ENCODE measurements around the gene USP21. TPM values are rescaled to one million over a fixed set of nuclear protein-coding genes. Genes with fewer than 3 reads are reported as not detected.

USP21 gene
- total RNA-seq, 1 experiment from 2014 or later, result 9.1 TPM

GRCh38 chr1:161133220-161133740 lies 26.0 kb upstream of the USP21 start:
- DNase-seq (ENCODE audit: low read depth), result peak; percentile 8

GRCh38 chr1:161137881-161138280 lies 21.4 kb upstream of the USP21 start:
- DNase-seq (ENCODE audit: low read depth), result no peak

- DNase-seq (ENCODE audit: low read depth), result no peak
Measured at GRCh38 chr1:161138431-161138830, 20.9 kb upstream of the USP21 start.

- DNase-seq (ENCODE audit: low read depth), result peak; percentile 47
Measured at GRCh38 chr1:161139766-161140165, 19.5 kb upstream of the USP21 start.

- no peak for DNase-seq (ENCODE audit: low read depth)
Measured at GRCh38 chr1:161140755-161141400, 18.4 kb upstream of the USP21 start.

- no peak for DNase-seq (ENCODE audit: low read depth)
Measured at GRCh38 chr1:161145832-161146231, 13.5 kb upstream of the USP21 start.

GRCh38 chr1:161153176-161153575 lies 6.1 kb upstream of the USP21 start:
- DNase-seq (ENCODE audit: low read depth), result no peak

GRCh38 chr1:161153682-161154337 lies 5.5 kb upstream of the USP21 start, which contains the start of gene UFC1:
TSS of gene UFC1 (plus strand) at chr1:161153978. CDS start at chr1:161153998, 20 bp downstream.
- peak; percentile 88 for DNase-seq (ENCODE audit: low read depth)

GRCh38 chr1:161157867-161158266 lies 1.4 kb upstream of the USP21 start:
- DNase-seq (ENCODE audit: low read depth), result no peak

- DNase-seq (ENCODE audit: low read depth), result no peak
Measured at GRCh38 chr1:161158316-161159010, 837 bp upstream of the USP21 start.

- DNase-seq (ENCODE audit: low read depth), result no peak
Measured at GRCh38 chr1:161159913-161160243, 578 bp downstream of the USP21 start.

- no peak for DNase-seq (ENCODE audit: low read depth)
Measured at GRCh38 chr1:161160671-161161145, 1.4 kb downstream of the USP21 start.

GRCh38 chr1:161161652-161162051 lies 2.4 kb downstream of the USP21 start:
- no peak for DNase-seq (ENCODE audit: low read depth)

GRCh38 chr1:161162052-161162451 lies 2.8 kb downstream of the USP21 start:
- no peak for DNase-seq (ENCODE audit: low read depth)

GRCh38 chr1:161162806-161163205 lies 3.5 kb downstream of the USP21 start:
- DNase-seq (ENCODE audit: low read depth), result no peak

- DNase-seq (ENCODE audit: low read depth), result no peak
Measured at GRCh38 chr1:161163793-161164192, 4.5 kb downstream of the USP21 start.

- no peak for DNase-seq (ENCODE audit: low read depth)
Measured at GRCh38 chr1:161164901-161165610, 5.8 kb downstream of the USP21 start.

- peak; percentile 97 for DNase-seq (ENCODE audit: low read depth)
Measured at GRCh38 chr1:161165742-161166668, 6.7 kb downstream of the USP21 start, which contains the start of gene PPOX. TSS of gene PPOX (plus strand) at chr1:161166426. CDS start at chr1:161166848, 422 bp downstream.

- no peak for DNase-seq (ENCODE audit: low read depth)
Measured at GRCh38 chr1:161166669-161167548, 7.6 kb downstream of the USP21 start.

All from LHCN-M2 (cell line).